Osteoblast (primary cell): ENCODE data around the gene NOS1. TPM values are rescaled to one million over a fixed set of nuclear protein-coding genes. Genes with fewer than 3 reads are reported as not detected.
"Not testable (repeated sequence)": the region's sequence is repeated elsewhere in the genome, so short reads cannot be mapped to it uniquely, and the experiment has no call there.

ENCODE experiments used
- DNase-seq: peaks from one replicate; pipeline ENCODE4 v3.0.0; 2011; ENCODE audit warnings: low spot score, mixed read lengths; ENCODE audit not compliant: insufficient read length; ENCODE audit errors: missing footprints
- H2AFZ ChIP-seq: 2 replicates; pipeline ENCODE4 v1.6.0; 2011; ENCODE audit warnings: mild to moderate bottlenecking, low read length
- H3K27ac ChIP-seq: 2 replicates; pipeline ENCODE4 v1.5.1; 2011; ENCODE audit warnings: mild to moderate bottlenecking, low read depth, low read length, moderate library complexity
- H3K27me3 ChIP-seq: 2 replicates; pipeline ENCODE4 v1.6.0; 2012; ENCODE audit warnings: mild to moderate bottlenecking, control low read depth, inconsistent platforms, low read length, moderate library complexity; ENCODE audit not compliant: insufficient read depth
- H3K36me3 ChIP-seq: 2 replicates; pipeline ENCODE4 v1.5.1; 2011; ENCODE audit warnings: mild to moderate bottlenecking, low read length, control low read depth, moderate library complexity; ENCODE audit not compliant: insufficient read depth
- H3K4me1 ChIP-seq: 2 replicates; pipeline ENCODE4 v1.5.1; 2011; ENCODE audit warnings: mild to moderate bottlenecking, low read length, control low read depth, moderate library complexity; ENCODE audit not compliant: insufficient read depth
- H3K4me2 ChIP-seq: 2 replicates; pipeline ENCODE4 v1.6.0; 2011; ENCODE audit warnings: mild to moderate bottlenecking, low read length; ENCODE audit not compliant: insufficient read depth
- H3K4me3 ChIP-seq: fragments of 200-600 bp; sonication (generic); 3 replicates; pipeline ENCODE4 v1.5.1; 2012; ENCODE audit warnings: mild to moderate bottlenecking, low read length, inconsistent platforms; ENCODE audit not compliant: insufficient read depth
- H3K79me2 ChIP-seq: 2 replicates; pipeline ENCODE4 v1.6.0; 2012; ENCODE audit warnings: mild to moderate bottlenecking, low read length, control low read depth, inconsistent platforms; ENCODE audit not compliant: insufficient read depth
- H3K9me3 ChIP-seq: 2 replicates; pipeline ENCODE4 v1.5.1; 2011; ENCODE audit warnings: low read depth, low read length, control low read depth
- H4K20me1 ChIP-seq: 2 replicates; pipeline ENCODE4 v1.6.0; 2012; ENCODE audit warnings: mild to moderate bottlenecking, low read length, control low read depth; ENCODE audit not compliant: insufficient read depth
- total RNA-seq: library from RNA; depleted of rRNA; stranded (reverse); fragments of >200 nt; gene quantifications from 2 replicates; pipeline ENCODE4 v1.2.3, GENCODE V29; 2012
- TF ChIP-seq, protein P1 (sequence below): IDR thresholded peaks from 2 replicates; pipeline ENCODE4 v1.5.1; 2011; ENCODE audit warnings: mild to moderate bottlenecking, low read depth, low read length, moderate library complexity; ENCODE audit errors: extremely low read depth

The NOS1 gene
- total RNA-seq, 1 donor, result not detected

DNA sequence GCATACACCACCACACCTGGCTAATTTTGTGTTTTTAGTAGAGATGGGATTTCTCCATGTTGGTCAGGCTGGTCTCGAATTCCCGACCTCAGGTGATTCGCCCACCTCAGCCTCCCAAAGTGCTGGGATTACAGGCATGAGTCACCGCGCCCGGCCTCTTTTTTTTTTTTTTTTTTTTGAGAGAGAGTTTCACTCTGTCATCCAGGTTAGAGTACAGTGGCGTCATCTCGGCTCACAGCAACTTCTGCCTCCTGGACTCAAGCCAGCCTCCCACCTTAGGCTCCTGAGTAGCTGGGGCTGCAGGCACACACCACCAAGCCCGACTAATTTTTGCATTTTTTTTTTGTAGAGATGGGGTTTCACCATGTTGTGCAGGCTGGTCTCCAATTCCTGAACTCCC is 166.4 kb downstream of the NOS1 start:
- not testable (repeated sequence) for H3K4me3 ChIP-seq, H3K27ac ChIP-seq, H4K20me1 ChIP-seq, H3K4me2 ChIP-seq, DNase-seq, H3K36me3 ChIP-seq, H3K4me1 ChIP-seq, H2AFZ ChIP-seq, H3K79me2 ChIP-seq, H3K9me3 ChIP-seq
- peaks cover 11% of the 10 kb centered on the region for H3K27me3 ChIP-seq

DNA sequence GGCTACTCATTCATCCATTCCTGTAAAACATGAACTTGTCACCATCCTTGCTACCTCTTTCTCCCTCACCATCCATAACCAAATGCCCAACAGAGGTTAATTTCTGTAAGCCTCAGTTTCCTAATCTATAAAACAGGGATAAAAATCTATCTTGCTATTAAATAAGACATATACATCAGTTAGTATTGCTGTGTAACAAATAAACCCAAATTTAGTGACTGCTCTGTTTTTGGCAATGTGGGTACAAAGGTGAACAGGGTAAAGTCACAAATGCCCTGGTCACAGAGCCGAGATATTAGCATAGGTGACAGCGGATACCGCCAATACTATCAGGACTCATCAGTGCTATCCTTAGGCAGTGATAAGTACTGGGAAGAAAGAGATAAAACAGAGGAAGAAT is 167.5 kb downstream of the NOS1 start:
- H3K27me3 ChIP-seq, result peaks cover 11% of the 10 kb centered on the region
- no peak overlapping the region for H3K4me2 ChIP-seq
- no peak overlapping the region for H3K4me3 ChIP-seq
- TF ChIP-seq, protein P1, sequence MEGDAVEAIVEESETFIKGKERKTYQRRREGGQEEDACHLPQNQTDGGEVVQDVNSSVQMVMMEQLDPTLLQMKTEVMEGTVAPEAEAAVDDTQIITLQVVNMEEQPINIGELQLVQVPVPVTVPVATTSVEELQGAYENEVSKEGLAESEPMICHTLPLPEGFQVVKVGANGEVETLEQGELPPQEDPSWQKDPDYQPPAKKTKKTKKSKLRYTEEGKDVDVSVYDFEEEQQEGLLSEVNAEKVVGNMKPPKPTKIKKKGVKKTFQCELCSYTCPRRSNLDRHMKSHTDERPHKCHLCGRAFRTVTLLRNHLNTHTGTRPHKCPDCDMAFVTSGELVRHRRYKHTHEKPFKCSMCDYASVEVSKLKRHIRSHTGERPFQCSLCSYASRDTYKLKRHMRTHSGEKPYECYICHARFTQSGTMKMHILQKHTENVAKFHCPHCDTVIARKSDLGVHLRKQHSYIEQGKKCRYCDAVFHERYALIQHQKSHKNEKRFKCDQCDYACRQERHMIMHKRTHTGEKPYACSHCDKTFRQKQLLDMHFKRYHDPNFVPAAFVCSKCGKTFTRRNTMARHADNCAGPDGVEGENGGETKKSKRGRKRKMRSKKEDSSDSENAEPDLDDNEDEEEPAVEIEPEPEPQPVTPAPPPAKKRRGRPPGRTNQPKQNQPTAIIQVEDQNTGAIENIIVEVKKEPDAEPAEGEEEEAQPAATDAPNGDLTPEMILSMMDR, result no peak
- no peaks in the 10 kb centered on the region for H3K36me3 ChIP-seq
- peaks cover 10% of the 10 kb centered on the region for H3K79me2 ChIP-seq
- peaks cover 4% of the 10 kb centered on the region for H3K4me1 ChIP-seq
- H4K20me1 ChIP-seq, result no peaks in the 10 kb centered on the region
- no peak overlapping the region for H3K27ac ChIP-seq
- no peaks in the 10 kb centered on the region for H3K9me3 ChIP-seq
- no peak for DNase-seq
- no peak overlapping the region for H2AFZ ChIP-seq

DNA sequence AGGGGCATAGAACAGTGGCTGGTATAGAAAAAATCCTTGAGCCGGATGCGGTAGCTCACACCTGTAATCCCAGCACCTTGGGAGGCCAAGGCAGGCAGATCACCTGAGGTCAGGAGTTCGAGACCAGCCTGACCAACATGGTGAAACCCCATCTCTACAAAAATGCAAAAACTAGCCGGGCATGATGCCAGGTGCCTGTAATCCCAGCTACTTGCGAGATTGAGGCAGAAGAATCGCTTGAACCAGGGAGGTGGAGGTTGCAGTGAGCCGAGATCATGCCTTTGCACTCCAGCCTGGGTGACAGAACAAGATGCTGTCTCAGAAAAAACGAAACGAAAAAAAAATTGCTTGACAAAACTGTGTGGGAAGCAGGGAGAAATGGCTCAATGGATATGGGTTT is 168.8 kb downstream of the NOS1 start:
- Histone ChIP-seq H3K79me2 (peaks cover 21% of the 10 kb centered on the region), H3K27me3 (peaks cover 11% of the 10 kb centered on the region)
- H3K4me1 ChIP-seq, H3K36me3 ChIP-seq, H3K4me3 ChIP-seq, H3K27ac ChIP-seq, H2AFZ ChIP-seq, DNase-seq, H3K9me3 ChIP-seq, H4K20me1 ChIP-seq, H3K4me2 ChIP-seq: not testable (repeated sequence)

DNA sequence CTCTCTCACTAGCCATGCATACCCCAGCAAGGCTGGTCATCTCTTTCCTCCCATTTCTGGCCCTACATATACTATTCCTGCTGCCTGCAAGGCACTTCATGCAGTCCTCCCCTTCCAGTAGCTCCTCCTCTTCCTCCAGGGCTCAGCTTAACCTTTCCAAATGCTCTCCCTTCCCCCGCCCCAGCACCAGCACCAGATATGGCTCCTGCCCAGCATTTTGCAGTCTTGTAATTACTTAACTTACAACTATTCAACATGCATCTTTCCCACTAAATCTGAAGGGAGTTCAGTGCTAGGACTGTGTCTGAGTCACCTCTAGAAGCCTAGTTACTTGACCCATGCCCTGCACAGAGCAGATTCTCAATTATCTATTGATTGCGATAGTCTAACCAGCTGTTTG is 169.4 kb downstream of the NOS1 start:
- Histone ChIP-seq H3K27ac (no peak overlapping the region), H2AFZ (no peak overlapping the region), H3K4me3 (no peak overlapping the region), H3K4me2 (no peak overlapping the region), H3K79me2 (peaks cover 21% of the 10 kb centered on the region), H3K27me3 (peaks cover 11% of the 10 kb centered on the region), H3K9me3 (no peaks in the 10 kb centered on the region), H3K4me1 (peaks cover 8% of the 10 kb centered on the region), H4K20me1 (no peaks in the 10 kb centered on the region), H3K36me3 (no peaks in the 10 kb centered on the region)
- DNase-seq, result peak; percentile 66
- TF ChIP-seq, protein P1, result no peak

DNA sequence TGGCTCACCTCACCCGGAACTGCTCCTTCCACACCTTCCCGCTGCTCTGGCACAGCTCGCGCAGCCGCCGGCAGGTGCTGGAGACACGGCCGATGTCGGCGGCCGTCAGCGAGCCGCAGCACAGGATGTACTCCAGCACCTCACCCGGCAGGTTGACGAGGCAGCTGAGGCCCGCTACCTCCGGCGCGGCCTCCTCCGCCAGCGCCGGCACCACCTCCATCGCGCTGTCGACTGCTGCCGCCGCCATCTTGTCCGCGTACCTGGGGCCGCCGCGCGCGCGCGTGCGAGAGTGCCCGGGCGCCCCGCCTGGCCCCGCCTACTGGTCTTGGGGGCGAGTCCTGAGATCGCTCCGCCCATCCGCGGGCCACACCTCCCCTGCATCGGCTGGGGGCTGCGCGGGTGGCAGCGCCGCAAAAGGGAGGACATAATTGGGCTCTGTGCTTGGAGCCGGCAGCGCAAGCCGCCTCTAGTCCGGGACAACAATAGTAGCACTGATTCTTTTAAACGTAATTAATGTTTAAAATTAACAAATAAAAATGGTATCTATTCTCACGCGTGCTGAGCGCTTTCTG is 171.1 kb downstream of the NOS1 start, which contains the start of gene FBXO21:
TSS of gene FBXO21 (minus strand) at position 261 of the 572 bp plus-strand sequence. CDS start at position 247, 14 bp downstream.
- Histone ChIP-seq H3K9me3 (no peaks in the 10 kb centered on the region), H3K27me3 (peaks cover 11% of the 10 kb centered on the region), H4K20me1 (no peaks in the 10 kb centered on the region), H3K4me2 (peak within 1 kb of the TSS; percentile 84), H3K4me3 (peak within 1 kb of the TSS; percentile 83), H3K4me1 (peaks cover 8% of the 10 kb centered on the region), H3K79me2 (peaks cover 21% of the 10 kb centered on the region), H3K36me3 (peaks cover 15% of the 10 kb centered on the region), H2AFZ (peak within 1 kb of the TSS; percentile 95), H3K27ac (peak within 1 kb of the TSS; percentile 68)
- TF ChIP-seq, protein P1, result no peak
- DNase-seq, result peak; percentile 99
